ENCODE data around the gene TP73. TPM values are rescaled to one million over a fixed set of nuclear protein-coding genes. Genes with fewer than 3 reads are reported as not detected.
A peak's percentile ranks its signal among the peaks of the same experiment; 100 is the strongest.

Gene TP73
- total and polyA plus RNA-seq, 8 donors = 0.11 to 0.51 (median 0.28) TPM

DNA sequence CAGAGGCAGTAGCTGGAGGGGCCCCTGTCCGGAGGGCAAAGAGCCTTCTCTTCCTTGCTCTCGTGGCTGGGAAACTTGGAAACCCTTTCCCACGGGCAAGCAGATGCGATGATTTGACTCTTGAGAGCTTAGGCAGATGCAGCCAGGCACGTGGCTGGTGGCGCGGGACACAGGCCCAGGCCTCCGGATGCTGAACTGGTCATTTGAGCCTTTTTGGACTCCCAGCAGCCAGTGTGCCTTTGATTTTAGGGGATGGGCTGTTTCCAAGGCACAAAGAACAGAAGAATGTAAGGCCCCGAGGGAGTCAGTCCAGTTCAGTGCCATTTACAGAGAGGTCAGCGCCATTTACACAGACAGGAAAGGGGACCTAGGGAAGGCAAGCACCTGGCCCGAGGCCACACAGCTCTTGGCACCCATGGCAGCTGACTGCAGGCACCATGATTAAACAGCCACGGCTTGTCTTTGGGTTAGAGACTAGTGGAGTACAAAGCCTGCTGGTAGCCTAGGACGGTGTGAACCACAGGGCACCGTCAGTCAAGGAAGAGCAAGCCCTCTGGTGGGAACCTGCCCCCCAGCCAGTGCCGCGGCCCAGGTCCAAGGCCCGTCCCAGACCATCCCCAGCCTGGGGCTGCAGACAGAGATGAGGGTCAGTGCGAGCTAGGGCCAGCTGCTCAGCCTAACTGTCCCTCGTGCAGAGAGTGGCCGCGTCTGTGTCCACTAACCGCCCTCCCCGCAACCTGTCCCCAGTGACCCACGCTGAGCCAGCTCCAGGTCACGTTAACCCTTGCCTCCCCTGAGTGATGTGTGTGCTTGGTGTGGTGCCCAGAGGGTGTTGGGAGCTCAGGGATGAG is 79.5 kb downstream of the TP73 start:
- no peak overlapping the region for H3K27ac ChIP-seq
- peak in 1 of 6 donors; percentile 67 for DNase-seq
- H3K27me3 ChIP-seq = no peaks in the 10 kb centered on the region
- H3K36me3 ChIP-seq = no peaks in the 10 kb centered on the region
- no peaks in the 10 kb centered on the region for H3K4me1 ChIP-seq
- TF ChIP-seq, protein P1, sequence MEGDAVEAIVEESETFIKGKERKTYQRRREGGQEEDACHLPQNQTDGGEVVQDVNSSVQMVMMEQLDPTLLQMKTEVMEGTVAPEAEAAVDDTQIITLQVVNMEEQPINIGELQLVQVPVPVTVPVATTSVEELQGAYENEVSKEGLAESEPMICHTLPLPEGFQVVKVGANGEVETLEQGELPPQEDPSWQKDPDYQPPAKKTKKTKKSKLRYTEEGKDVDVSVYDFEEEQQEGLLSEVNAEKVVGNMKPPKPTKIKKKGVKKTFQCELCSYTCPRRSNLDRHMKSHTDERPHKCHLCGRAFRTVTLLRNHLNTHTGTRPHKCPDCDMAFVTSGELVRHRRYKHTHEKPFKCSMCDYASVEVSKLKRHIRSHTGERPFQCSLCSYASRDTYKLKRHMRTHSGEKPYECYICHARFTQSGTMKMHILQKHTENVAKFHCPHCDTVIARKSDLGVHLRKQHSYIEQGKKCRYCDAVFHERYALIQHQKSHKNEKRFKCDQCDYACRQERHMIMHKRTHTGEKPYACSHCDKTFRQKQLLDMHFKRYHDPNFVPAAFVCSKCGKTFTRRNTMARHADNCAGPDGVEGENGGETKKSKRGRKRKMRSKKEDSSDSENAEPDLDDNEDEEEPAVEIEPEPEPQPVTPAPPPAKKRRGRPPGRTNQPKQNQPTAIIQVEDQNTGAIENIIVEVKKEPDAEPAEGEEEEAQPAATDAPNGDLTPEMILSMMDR (IDR thresholded peaks at IDR 0.05) = no peak
- FAIRE-seq = no peak
- no peak overlapping the region for H3K4me3 ChIP-seq
- WGBS, 2 donors = 45 to 62% methylated on average over 25 of the region's 25 CpGs
- intact Hi-C loops (cut with DNase I) = no loop called here
- no peaks in the 10 kb centered on the region for H3K9me3 ChIP-seq
- peak in 1 of 4 donors; percentile 20 for ATAC-seq

- Histone ChIP-seq H3K9me3 (no peaks in the 10 kb centered on the region), H3K27ac (no peak overlapping the region), H3K36me3 (no peaks in the 10 kb centered on the region), H3K4me3 (no peak overlapping the region), H3K27me3 (no peaks in the 10 kb centered on the region), H3K4me1 (no peaks in the 10 kb centered on the region)
- 39 to 59% methylated on average over 36 to 37 of the region's 37 CpGs for WGBS, 2 donors
- TF ChIP-seq, protein P1 (IDR thresholded peaks at IDR 0.05) = no peak
- DNase-seq (peak in 2 of 6 donors; percentile 22 to 66), FAIRE-seq (no peak), ATAC-seq (peak in 2 of 4 donors; percentile 10 to 28)
- intact Hi-C loops (cut with DNase I) = no loop called here
Measured at GRCh38 chr1:3732434-3733093, 80.2 kb downstream of the TP73 start.

GRCh38 chr1:3733094-3733882 is 81.0 kb downstream of the TP73 start:
- intact Hi-C loops (cut with DNase I) = no loop called here
- peak in 2 of 4 donors; percentile 13 to 16 for ATAC-seq
- no peak overlapping the region for H3K4me3 ChIP-seq
- H3K27me3 ChIP-seq = no peaks in the 10 kb centered on the region
- DNase-seq = peak in 1 of 6 donors; percentile 46
- no peak for FAIRE-seq
- H3K36me3 ChIP-seq = peaks cover 0 to 7% (median 6%) of the 10 kb centered on the region in 3 donors
- TF ChIP-seq, protein P1 (IDR thresholded peaks at IDR 0.05) = no peak
- 70 to 76% methylated on average over 28 to 29 of the region's 29 CpGs for WGBS, 2 donors
- H3K9me3 ChIP-seq = no peaks in the 10 kb centered on the region
- no peak overlapping the region for H3K27ac ChIP-seq
- no peaks in the 10 kb centered on the region for H3K4me1 ChIP-seq

- Histone ChIP-seq H3K27ac (no peak overlapping the region), H3K27me3 (no peaks in the 10 kb centered on the region), H3K36me3 (peaks cover 0 to 10% (median 6%) of the 10 kb centered on the region in 3 donors), H3K9me3 (no peaks in the 10 kb centered on the region), H3K4me1 (no peaks in the 10 kb centered on the region), H3K4me3 (no peak overlapping the region)
- DNase-seq (peak in 2 of 6 donors; percentile 9 to 47), FAIRE-seq (no peak), ATAC-seq (no peak)
- TF ChIP-seq, protein P1 (IDR thresholded peaks at IDR 0.05) = no peak
- 79 to 81% methylated on average over 17 of the region's 17 CpGs for WGBS, 2 donors
- intact Hi-C loops (cut with DNase I) = no loop called here
Measured at GRCh38 chr1:3733883-3734589, 81.7 kb downstream of the TP73 start.
